Stomach (tissue), 9 donors: Measurements from ENCODE around the gene VPS13D. TPM values are rescaled to one million over a fixed set of nuclear protein-coding genes. Genes with fewer than 3 reads are reported as not detected.

Experiments
- DNase-seq, 2 donors: peaks; one replicate each; pipeline versions ENCODE4 v3.0.0 to v3.0.0-alpha.2; 2013 to 2019
- H3K27ac ChIP-seq, 5 donors: fragments of 200-600 bp in 4 of 5; sonication (generic) in 4 of 5; one replicate each; pipeline ENCODE4 v1.5.1; 2013 to 2019; ENCODE audit warnings: mild to moderate bottlenecking in 1 of 5, moderate library complexity in 1 of 5
- H3K27me3 ChIP-seq, 3 donors: fragments of 200-600 bp; sonication (generic); one replicate each; pipeline ENCODE4 v1.5.1; 2017 to 2019; ENCODE audit warnings: mixed run types in 1 of 3
- H3K36me3 ChIP-seq, 4 donors: fragments of 200-600 bp; sonication (generic); 1 replicate in 3 of 4; 2 replicates in 1 of 4; pipeline ENCODE4 v1.5.1; 2016 to 2019
- H3K4me1 ChIP-seq, 4 donors: fragments of 200-600 bp; sonication (generic); one replicate each; pipeline ENCODE4 v1.5.1; 2016 to 2019
- H3K4me3 ChIP-seq, 4 donors: fragments of 200-600 bp; sonication (generic) in 3 of 4; one replicate each; pipeline ENCODE4 v1.5.1; 2016 to 2019; ENCODE audit warnings: mild to moderate bottlenecking in 1 of 4
- H3K9me3 ChIP-seq, 4 donors: fragments of 200-600 bp; sonication (generic); one replicate each; pipeline ENCODE4 v1.5.1; 2016 to 2019
- CTCF ChIP-seq, 7 experiments: fragments of 450-650 bp in 4 of 7; fragments of 200-600 bp in 3 of 7; sonication (generic) in 3 of 7; IDR thresholded peaks; one replicate each; pipeline ENCODE4 v1.5.1; 2016 to 2019; ENCODE audit warnings: antibody characterized with exemption in 7 of 7, control low read depth in 2 of 7, mild to moderate bottlenecking in 1 of 7
- EP300 ChIP-seq: sonication (generic); formaldehyde crosslinking; IDR thresholded peaks from one replicate; pipeline ENCODE4 v1.6.1; 2017; ENCODE audit warnings: antibody characterized with exemption
- POLR2A ChIP-seq, 4 donors: fragments of 450-650 bp; IDR thresholded peaks; one replicate each; pipeline ENCODE4 v1.6.1; 2016; ENCODE audit warnings: antibody characterized with exemption in 4 of 4, control low read depth in 2 of 4, mild to moderate bottlenecking in 1 of 4, moderate library complexity in 1 of 4
- POLR2AphosphoS5 ChIP-seq, 3 donors: sonication (generic); formaldehyde crosslinking; IDR thresholded peaks; one replicate each; pipeline ENCODE4 v1.6.1; 2016; ENCODE audit warnings: antibody characterized with exemption in 3 of 3
- WGBS, 5 donors: extraction: QIAGEN DNeasy Blood & Tissue Kit in 3 of 5; methylation state at CpG; one replicate each; pipeline versions ENCODE4 v1.1.5 to v1.1.7; 2013 to 2018; 5-methylcytosine and 5-hydroxymethylcytosine counted together
- intact Hi-C: fragments of 100-400 bp; cut with DNase I; formaldehyde crosslinking; loops from one replicate; pipeline ENCODE4 v1.15.1; 2023; ENCODE audit warnings: low total_unique reads
- polyA plus RNA-seq, 3 donors: library from polyadenylated mRNA; stranded (reverse); fragments of 200-250 nt; gene quantifications; one replicate each; pipeline ENCODE4 v1.2.3, GENCODE V29; 2013
- total RNA-seq, 5 donors: library from RNA; depleted of rRNA; stranded (reverse); fragments of >200 nt; gene quantifications; one replicate each; pipeline versions ENCODE4 v1.1.0 to v1.2.3, GENCODE V29; 2014 to 2016
- donor health status: healthy with polysubstance abuse.
- donor health status: Bipolar disorder and iron deficiency.
- donor health status: healthy.

VPS13D gene
- total and polyA plus RNA-seq, 8 donors, result 6.7 to 106 (median 66.5) TPM

GRCh38 chr1:12549460-12550349 lies 319.9 kb downstream of the VPS13D start:
- Histone ChIP-seq H3K36me3 (no peaks in the 10 kb centered on the region), H3K4me1 (peaks cover 10 to 46% (median 28%) of the 10 kb centered on the region in 4 donors), H3K27me3 (no peaks in the 10 kb centered on the region), H3K9me3 (no peaks in the 10 kb centered on the region), H3K4me3 (no peak overlapping the region), H3K27ac (peak overlapping the region; percentile 58 to 82 (median 67))
- DNase-seq, result peak; percentile 75 to 85
- WGBS, 5 donors, result 28 to 40% (median 35%) methylated on average over 29 to 31 of the region's 31 CpGs
- intact Hi-C loops, result no loop called here
- peak in 2 of 3 donors; percentile 23 to 41 for TF ChIP-seq POLR2AphosphoS5 (IDR thresholded peaks at IDR 0.05)
- TF ChIP-seq EP300, result no peak

- H3K9me3 ChIP-seq, result no peaks in the 10 kb centered on the region
- no peak for TF ChIP-seq EP300
- TF ChIP-seq CTCF (IDR thresholded peaks at IDR 0.05), result no peak
- TF ChIP-seq POLR2AphosphoS5 (IDR thresholded peaks at IDR 0.05), result no peak
- TF ChIP-seq POLR2A (IDR thresholded peaks at IDR 0.05), result no peak
- no peak for DNase-seq
- H3K27ac ChIP-seq, result peak overlapping the region in 2 of 5 donors; percentile 69 to 86
- H3K27me3 ChIP-seq, result no peaks in the 10 kb centered on the region
- H3K4me1 ChIP-seq, result peaks cover 10 to 52% (median 31%) of the 10 kb centered on the region in 4 donors
- no peak overlapping the region for H3K4me3 ChIP-seq
- intact Hi-C loops, result no loop called here
- H3K36me3 ChIP-seq, result no peaks in the 10 kb centered on the region
These were observed 321.8 kb downstream of the VPS13D start for GRCh38 chr1:12551584-12551983.

GRCh38 chr1:12552111-12552888 lies 322.5 kb downstream of the VPS13D start:
- DNase-seq, result no peak
- intact Hi-C loops, result no loop called here

More at GRCh38 chr1:12552111-12552888, 322.5 kb downstream of the VPS13D start:
- Histone ChIP-seq H3K9me3 (no peaks in the 10 kb centered on the region), H3K4me3 (no peak overlapping the region), H3K27me3 (no peaks in the 10 kb centered on the region), H3K4me1 (peaks cover 17 to 55% (median 34%) of the 10 kb centered on the region in 4 donors), H3K36me3 (no peaks in the 10 kb centered on the region), H3K27ac (peak overlapping the region in 3 of 5 donors; percentile 42 to 86 (median 69))
- no peak for TF ChIP-seq CTCF (IDR thresholded peaks at IDR 0.05)
- TF ChIP-seq POLR2A (IDR thresholded peaks at IDR 0.05), result no peak
- TF ChIP-seq EP300, result no peak
- no peak for TF ChIP-seq POLR2AphosphoS5 (IDR thresholded peaks at IDR 0.05)
- WGBS, 5 donors, result 73 to 90% (median 85%) methylated on average over 24 to 27 of the region's 27 CpGs
